Measurements from ENCODE around the gene ARGLU1.

ARGLU1 gene

DNA sequence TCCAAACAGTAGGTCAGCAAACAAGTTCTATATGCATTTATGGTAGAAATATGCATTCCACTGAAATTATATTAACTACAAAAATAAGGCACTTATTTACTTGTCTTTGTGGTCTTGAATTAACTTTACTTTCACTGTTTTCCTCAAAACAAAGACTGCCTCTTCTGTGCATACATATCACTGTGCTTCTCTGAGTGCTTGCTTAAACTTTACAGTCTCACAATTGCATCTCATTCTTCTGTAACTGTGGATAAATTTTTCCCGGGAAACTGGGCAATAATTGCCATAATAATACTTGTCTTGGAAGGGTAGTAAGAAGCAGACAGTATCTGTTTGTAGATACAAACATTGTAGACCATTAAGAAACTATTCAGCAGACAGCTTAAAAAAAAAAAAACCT is 70.9 kb downstream of the ARGLU1 start:
- no peak for DNase-seq

DNA sequence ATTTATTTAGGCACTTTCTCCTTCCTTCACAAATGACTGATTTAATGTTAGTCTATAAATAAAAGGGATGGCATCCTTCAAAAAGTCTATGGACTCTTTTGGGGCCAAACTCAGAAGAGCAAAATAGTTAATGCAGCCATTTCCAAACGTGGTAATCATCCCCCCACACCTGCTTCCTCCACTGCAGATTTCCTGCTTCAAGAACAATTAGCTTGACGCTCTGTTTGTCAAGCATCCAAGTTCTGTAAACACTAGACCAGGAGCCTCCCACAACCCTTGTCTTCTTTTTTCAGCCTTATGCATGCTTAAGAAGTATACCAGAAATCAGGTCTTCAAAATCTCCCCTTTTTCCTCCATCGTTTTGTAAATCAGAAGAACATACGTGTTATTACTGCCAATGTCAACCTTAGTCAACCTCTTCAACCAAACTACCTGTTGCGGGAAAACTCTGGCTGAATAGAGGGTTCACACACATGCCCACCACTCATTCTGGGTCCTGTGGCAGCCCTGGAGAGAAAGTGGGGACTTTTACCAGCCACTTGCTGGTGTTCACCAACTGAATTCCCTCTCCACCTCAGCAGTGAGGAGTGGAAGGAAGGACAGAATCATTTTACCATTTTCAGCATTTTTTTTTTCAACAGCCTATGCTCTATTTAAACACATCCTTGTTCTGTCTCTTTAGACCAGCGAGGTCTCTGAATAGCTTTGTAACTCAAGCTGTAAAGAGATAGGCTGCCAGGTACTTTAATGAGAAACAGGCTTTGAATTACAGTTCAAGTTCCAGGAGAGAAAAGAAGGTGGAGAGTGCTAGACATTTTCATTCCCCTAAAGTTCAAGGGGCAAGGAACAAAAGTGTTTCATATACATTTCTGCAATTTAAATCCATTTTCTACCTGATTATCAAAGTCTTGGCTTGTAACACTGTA is 71.6 kb downstream of the ARGLU1 start:
- DNase-seq: no peak

DNA sequence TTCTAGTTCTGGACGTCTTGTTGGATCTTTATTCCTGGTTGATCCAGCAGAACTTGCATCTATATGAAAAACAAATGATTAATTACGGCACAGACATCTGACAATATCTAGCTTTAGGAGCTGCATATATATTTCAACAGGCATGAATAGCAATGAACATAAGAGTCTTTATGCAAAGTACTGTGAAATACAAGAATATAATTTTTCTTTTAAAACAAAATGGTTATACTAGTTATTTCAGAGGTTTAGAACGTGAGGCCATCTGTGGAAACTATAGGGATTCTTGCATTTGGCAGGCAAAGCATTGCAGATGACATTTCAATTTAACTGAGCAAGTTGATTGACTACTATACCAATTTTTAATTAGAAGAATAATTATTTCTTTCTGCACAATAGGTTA is 73.0 kb downstream of the ARGLU1 start:
- DNase-seq: no peak

DNA sequence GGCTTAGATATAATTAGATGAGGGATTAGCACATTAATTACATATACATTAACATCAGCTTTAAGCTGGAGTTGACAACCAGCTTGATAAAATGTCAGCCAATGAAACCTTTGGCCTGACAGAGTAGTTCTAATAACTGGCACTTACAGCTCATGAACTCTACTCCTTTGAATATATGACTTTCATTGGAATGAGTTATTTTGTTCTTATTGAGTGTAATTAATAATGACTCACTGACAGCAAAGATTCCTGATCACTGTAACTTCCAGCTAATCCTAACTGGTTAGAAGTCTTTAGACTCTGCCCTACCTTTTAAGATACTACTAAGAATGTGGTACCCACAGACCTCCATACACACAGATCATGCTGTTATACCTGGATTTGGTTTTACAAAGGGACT is 73.4 kb downstream of the ARGLU1 start:
- no peak for DNase-seq

DNA sequence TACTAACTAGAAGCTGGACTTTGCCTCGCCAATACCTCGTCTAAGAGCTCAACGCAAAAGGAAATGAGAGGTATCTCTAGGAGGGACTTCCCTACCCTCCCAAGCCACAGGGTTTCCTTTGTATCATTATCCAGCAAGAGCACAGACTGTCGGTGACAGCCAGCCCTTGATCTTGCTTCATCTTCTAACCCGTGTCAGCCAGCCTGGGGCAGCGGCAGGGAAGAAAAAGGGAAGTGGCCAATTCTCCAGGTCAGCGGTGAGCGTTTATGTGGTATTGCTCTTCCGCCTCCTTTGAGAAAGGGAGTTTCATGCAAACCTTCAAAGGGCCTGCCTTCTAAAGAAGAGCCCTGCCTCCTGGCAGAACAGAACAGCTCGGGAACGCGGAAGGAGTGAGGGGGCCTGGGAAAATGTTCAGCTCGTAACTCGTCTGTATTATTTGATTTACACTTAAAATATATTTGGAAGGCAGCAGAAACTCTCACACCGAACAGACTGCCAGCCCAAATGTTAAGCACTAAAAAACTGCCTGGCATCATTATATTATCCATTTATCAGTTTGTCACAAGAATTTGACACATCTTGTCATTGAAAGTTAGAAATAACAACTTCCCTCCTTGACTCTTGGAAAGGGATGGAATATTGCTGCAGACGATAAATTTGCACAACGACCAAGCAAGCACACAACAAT is 74.3 kb downstream of the ARGLU1 start:
- DNase-seq: peak; percentile 39

DNA sequence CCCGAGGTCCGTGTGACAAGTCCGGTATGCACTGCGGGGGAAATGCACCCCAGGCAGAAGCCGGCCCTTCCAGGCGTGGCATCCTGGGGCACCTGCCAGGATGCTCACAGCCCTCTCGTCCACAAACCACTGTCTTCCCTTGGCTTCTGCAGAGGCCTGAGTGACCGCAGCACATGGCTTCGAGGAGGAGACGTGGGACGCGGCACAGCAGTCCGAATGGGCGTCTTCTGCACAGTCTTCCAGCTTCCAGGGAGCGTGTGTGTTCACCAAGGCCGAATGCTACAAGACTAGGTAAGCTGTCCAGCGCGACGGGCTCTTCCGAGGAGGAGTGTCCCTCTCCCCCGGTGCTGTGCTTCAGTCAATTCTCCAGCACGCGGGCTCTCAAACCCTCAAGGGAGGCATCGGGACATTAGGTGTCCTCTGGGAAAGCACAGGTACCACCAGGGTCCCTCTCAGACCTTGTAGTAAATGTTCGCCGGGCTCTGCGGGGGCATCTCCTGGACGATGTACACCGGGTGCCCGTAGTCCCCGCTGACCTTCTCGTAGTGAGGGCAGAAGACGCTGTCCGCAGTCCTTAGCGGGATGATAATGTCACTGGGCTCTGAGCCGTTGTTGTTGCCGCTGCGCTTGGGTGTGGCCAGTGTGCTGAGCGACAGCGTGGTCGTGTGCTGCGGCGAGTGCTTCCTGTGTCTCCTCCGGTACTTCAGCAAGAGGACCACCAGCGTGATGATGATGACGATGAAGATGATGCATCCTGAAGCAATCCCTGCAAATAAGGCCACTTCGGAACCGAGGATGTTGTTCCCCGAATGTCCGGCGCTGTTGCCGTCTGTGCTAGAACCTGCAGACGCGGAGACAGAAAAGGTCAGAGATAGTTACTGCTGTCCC is 75.1 kb downstream of the ARGLU1 start:
- DNase-seq: no peak

DNA sequence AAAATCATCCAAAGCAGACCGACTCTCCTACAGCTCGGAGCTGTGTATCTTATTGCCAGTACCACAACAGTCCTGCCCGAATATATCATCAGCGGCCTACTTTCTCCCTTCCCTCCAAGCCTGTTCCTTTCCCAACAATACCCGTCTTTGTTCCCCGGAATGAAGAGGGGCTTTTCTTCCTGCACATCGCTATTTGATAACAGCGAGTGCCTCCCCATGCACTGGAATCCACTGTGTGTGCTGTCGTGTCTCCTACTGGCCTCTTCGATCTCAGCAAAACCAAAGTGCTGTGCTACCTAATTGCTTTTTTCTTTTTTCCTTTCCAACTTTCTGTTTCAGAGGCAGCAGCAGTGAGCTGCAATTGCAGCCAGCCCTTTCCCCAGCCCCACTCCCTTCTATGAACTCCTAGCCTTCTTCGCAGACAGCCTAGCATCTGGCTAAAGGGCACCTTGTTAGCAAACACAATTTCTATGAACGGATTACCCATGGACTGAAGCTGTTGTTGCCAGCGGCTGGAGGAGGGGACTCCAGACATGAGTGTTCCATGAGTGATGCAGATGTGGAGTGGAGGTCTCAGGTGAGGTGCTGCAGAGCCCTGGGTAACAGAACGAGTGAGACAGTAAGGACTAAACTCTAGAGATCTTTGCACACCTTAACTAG is 75.9 kb downstream of the ARGLU1 start:
- no peak for DNase-seq
